Gastrocnemius medialis (tissue), 4 donors: ENCODE results near the gene TEX14.

Experiments used
- CTCF ChIP-seq, 5 experiments: fragments of 450-650 bp in 3 of 5; fragments of 200-600 bp in 2 of 5; sonication (generic) in 2 of 5; IDR thresholded peaks in 4 of 5; conservative IDR thresholded peaks in 1 of 5; 1 replicate in 4 of 5; 2 replicates in 1 of 5; pipeline ENCODE4 v1.5.1; 2016 to 2019; ENCODE audit warnings: antibody characterized with exemption in 5 of 5, mild to moderate bottlenecking in 3 of 5, moderate library complexity in 3 of 5
- POLR2A ChIP-seq, 2 donors: fragments of 450-650 bp; IDR thresholded peaks; one replicate each; pipeline ENCODE4 v1.6.1; 2017; ENCODE audit warnings: antibody characterized with exemption in 2 of 2, mild to moderate bottlenecking in 2 of 2, moderate library complexity in 2 of 2

GRCh38 chr17:58640202-58640601 is 51.6 kb downstream of the TEX14 start:
- TF ChIP-seq CTCF (IDR thresholded peaks at IDR 0.05 in 4 of 5, conservative IDR thresholded peaks at IDR 0.05 in 1 of 5) (no peak), POLR2A (IDR thresholded peaks at IDR 0.05) (no peak)
